Body of pancreas (tissue), 4 donors: ENCODE data around the gene SLC24A3. TPM values are rescaled to one million over a fixed set of nuclear protein-coding genes. Genes with fewer than 3 reads are reported as not detected.

Experiments used
- ATAC-seq: fragments of 150-250 bp; one replicate; pipeline ENCODE4 v1.9.1; 2016
- DNase-seq, 4 donors: peaks; one replicate each; pipeline ENCODE4 v3.0.0-alpha.2; 2019
- H3K27ac ChIP-seq, 4 donors: fragments of 200-600 bp; sonication (generic); 1 replicate in 3 of 4; 2 replicates in 1 of 4; pipeline versions ENCODE4 v1.5.1 to v1.6.1; 2016 to 2019; ENCODE audit warnings: mild to moderate bottlenecking in 1 of 4, mixed read lengths in 1 of 4, moderate library complexity in 1 of 4
- H3K27me3 ChIP-seq, 2 donors: fragments of 200-600 bp; sonication (generic); one replicate each; pipeline ENCODE4 v1.6.0; 2016; ENCODE audit warnings: mild to moderate bottlenecking in 1 of 2
- H3K36me3 ChIP-seq, 2 donors: fragments of 200-600 bp; sonication (generic); replicated peaks in 1 of 2; 2 replicates each; pipeline ENCODE4 v1.5.1; 2016; ENCODE audit warnings: low read depth in 2 of 2; ENCODE audit not compliant: insufficient read depth in 1 of 2
- H3K4me1 ChIP-seq: fragments of 200-600 bp; sonication (generic); one replicate; pipeline ENCODE4 v1.6.0; 2016
- H3K4me3 ChIP-seq, 2 donors: fragments of 200-600 bp; sonication (generic); 1 replicate in 1 of 2; 2 replicates in 1 of 2; pipeline ENCODE4 v1.5.1; 2016 to 2019
- H3K9me3 ChIP-seq, 3 donors: fragments of 200-600 bp; sonication (generic); 1 replicate in 2 of 3; 2 replicates in 1 of 3; pipeline ENCODE4 v1.5.1; 2016
- CTCF ChIP-seq, 7 experiments: fragments of 450-650 bp in 4 of 7; fragments of 200-600 bp in 3 of 7; sonication (generic) in 3 of 7; IDR thresholded peaks; one replicate each; pipeline ENCODE4 v1.5.1; 2016 to 2019; ENCODE audit warnings: antibody characterized with exemption in 7 of 7
- POLR2A ChIP-seq, 3 donors: fragments of 450-650 bp; IDR thresholded peaks; one replicate each; pipeline ENCODE4 v1.6.1; 2016; ENCODE audit warnings: antibody characterized with exemption in 3 of 3, mild to moderate bottlenecking in 2 of 3
- WGBS, 2 donors: methylation state at CpG; one replicate each; pipeline ENCODE4 v1.1.5; 2017; 5-methylcytosine and 5-hydroxymethylcytosine counted together
- intact Hi-C: fragments of 100-400 bp; cut with DNase I; formaldehyde crosslinking; loops from one replicate; pipeline ENCODE4 v1.15.1; 2023
- total RNA-seq, 2 donors: library from RNA; depleted of rRNA; stranded (reverse); fragments of >200 nt; gene quantifications; one replicate each; pipeline ENCODE4 v1.1.0, GENCODE V29; 2016

The SLC24A3 gene
- total RNA-seq, 2 donors from 2014 or later, result 0.66 to 1.0 TPM

- peak; percentile 71 for ATAC-seq
- 21 to 25% methylated on average over 2 of the region's 2 CpGs for WGBS, 2 donors
Measured at GRCh38 chr20:19609642-19610223, 397.3 kb downstream of the SLC24A3 start.

GRCh38 chr20:19615629-19616028 is 403.2 kb downstream of the SLC24A3 start:
- no peak overlapping the region for H3K27ac ChIP-seq
- intact Hi-C loops, result no loop called here
- H3K27me3 ChIP-seq, result no peaks in the 10 kb centered on the region
- no peak overlapping the region for H3K4me3 ChIP-seq
- no peaks in the 10 kb centered on the region for H3K36me3 ChIP-seq
- DNase-seq, result no peak
- no peak for ATAC-seq
- TF ChIP-seq CTCF (IDR thresholded peaks at IDR 0.05) (no peak), POLR2A (IDR thresholded peaks at IDR 0.05) (no peak)
- H3K4me1 ChIP-seq, result peaks cover 12% of the 10 kb centered on the region
- no peaks in the 10 kb centered on the region for H3K9me3 ChIP-seq

More at GRCh38 chr20:19609642-19610223, 397.3 kb downstream of the SLC24A3 start:
- TF ChIP-seq POLR2A (IDR thresholded peaks at IDR 0.05), result no peak
- TF ChIP-seq CTCF (IDR thresholded peaks at IDR 0.05), result no peak
- Histone ChIP-seq H3K4me3 (no peak overlapping the region), H3K27ac (peak overlapping the region in 3 of 4 donors; percentile 36 to 68 (median 64)), H3K27me3 (no peaks in the 10 kb centered on the region), H3K9me3 (no peaks in the 10 kb centered on the region), H3K4me1 (peaks cover 7% of the 10 kb centered on the region), H3K36me3 (no peaks in the 10 kb centered on the region)
- intact Hi-C loops, result no loop called here
- peak in 1 of 4 donors; percentile 16 for DNase-seq

GRCh38 chr20:19616081-19616480 is 403.6 kb downstream of the SLC24A3 start:
- DNase-seq, result no peak
- ATAC-seq, result no peak
- TF ChIP-seq POLR2A (IDR thresholded peaks at IDR 0.05) (no peak), CTCF (IDR thresholded peaks at IDR 0.05) (no peak)
- 54 to 78% methylated on average over 1 to 2 of the region's 2 CpGs for WGBS, 2 donors
- H3K4me1 ChIP-seq, result peaks cover 12% of the 10 kb centered on the region
- intact Hi-C loops, result no loop called here
- no peaks in the 10 kb centered on the region for H3K27me3 ChIP-seq
- no peaks in the 10 kb centered on the region for H3K36me3 ChIP-seq
- H3K27ac ChIP-seq, result no peak overlapping the region
- no peak overlapping the region for H3K4me3 ChIP-seq
- H3K9me3 ChIP-seq, result no peaks in the 10 kb centered on the region

- no peaks in the 10 kb centered on the region for H3K9me3 ChIP-seq
- no peak overlapping the region for H3K4me3 ChIP-seq
- ATAC-seq (no peak), DNase-seq (no peak)
- no peaks in the 10 kb centered on the region for H3K36me3 ChIP-seq
- TF ChIP-seq CTCF (IDR thresholded peaks at IDR 0.05), result no peak
- TF ChIP-seq POLR2A (IDR thresholded peaks at IDR 0.05), result no peak
- no peak overlapping the region for H3K27ac ChIP-seq
- 82 to 88% methylated on average over 4 of the region's 4 CpGs for WGBS, 2 donors
- peaks cover 12% of the 10 kb centered on the region for H3K4me1 ChIP-seq
- intact Hi-C loops, result no loop called here
- no peaks in the 10 kb centered on the region for H3K27me3 ChIP-seq
Measured at GRCh38 chr20:19616620-19617019, 404.2 kb downstream of the SLC24A3 start.

GRCh38 chr20:19617256-19617655 is 404.8 kb downstream of the SLC24A3 start:
- DNase-seq (no peak), ATAC-seq (no peak)
- H3K27me3 ChIP-seq, result no peaks in the 10 kb centered on the region
- no peaks in the 10 kb centered on the region for H3K36me3 ChIP-seq
- no peak overlapping the region for H3K27ac ChIP-seq
- intact Hi-C loops, result no loop called here
- WGBS, 2 donors, result 95 to 100% methylated on average over 5 of the region's 5 CpGs
- H3K4me3 ChIP-seq, result no peak overlapping the region
- no peak for TF ChIP-seq POLR2A (IDR thresholded peaks at IDR 0.05)
- H3K9me3 ChIP-seq, result no peaks in the 10 kb centered on the region
- H3K4me1 ChIP-seq, result peaks cover 12% of the 10 kb centered on the region
